Prostate gland (tissue), 2 donors: ENCODE measurements around the gene P2RY12. TPM values are rescaled to one million over a fixed set of nuclear protein-coding genes. Genes with fewer than 3 reads are reported as not detected.

ENCODE experiments used
- DNase-seq: peaks from one replicate; pipeline ENCODE4 v3.0.0-alpha.2; 2019; ENCODE audit warnings: low spot score
- H3K27ac ChIP-seq, 2 donors: fragments of 200-600 bp; sonication (generic); 2 replicates each; pipeline ENCODE4 v1.5.1; 2017 to 2019
- H3K27me3 ChIP-seq: fragments of 200-600 bp; sonication (generic); replicated peaks from 2 replicates; pipeline ENCODE4 v1.5.1; 2019; ENCODE audit not compliant: insufficient read depth
- H3K36me3 ChIP-seq, 2 donors: fragments of 200-600 bp; sonication (generic); 1 replicate in 1 of 2; 2 replicates in 1 of 2; pipeline versions ENCODE4 v1.5.1 to v1.8.1; 2017 to 2019
- H3K4me1 ChIP-seq: fragments of 200-600 bp; sonication (generic); replicated peaks from 2 replicates; pipeline ENCODE4 v1.5.1; 2019
- H3K4me3 ChIP-seq, 2 donors: fragments of 200-600 bp; sonication (generic); 2 replicates each; pipeline ENCODE4 v1.5.1; 2017 to 2019
- H3K9me3 ChIP-seq: fragments of 200-600 bp; sonication (generic); 2 replicates; pipeline ENCODE4 v1.5.1; 2017
- POLR2A ChIP-seq: fragments of 450-650 bp; IDR thresholded peaks from one replicate; pipeline ENCODE4 v1.6.1; 2016; ENCODE audit warnings: antibody characterized with exemption, mild to moderate bottlenecking
- POLR2AphosphoS5 ChIP-seq: sonication (generic); formaldehyde crosslinking; IDR thresholded peaks from one replicate; pipeline ENCODE4 v1.6.1; 2017; ENCODE audit warnings: antibody characterized with exemption
- WGBS: methylation state at CpG from one replicate; pipeline ENCODE4 v1.1.5; 2018; 5-methylcytosine and 5-hydroxymethylcytosine counted together
- intact Hi-C: fragments of 100-400 bp; cut with DNase I; formaldehyde crosslinking; loops from one replicate; pipeline ENCODE4 v1.14.2; 2022
- total RNA-seq, 2 donors: library from RNA; depleted of rRNA; stranded (reverse); fragments of >200 nt; gene quantifications; one replicate each; pipeline ENCODE4 v1.1.0, GENCODE V29; 2016
- TF ChIP-seq, protein P1 (sequence below), 4 experiments: fragments of 200-600 bp in 2 of 4; fragments of 450-650 bp in 2 of 4; sonication (generic) in 2 of 4; IDR thresholded peaks; 1 replicate in 3 of 4; 2 replicates in 1 of 4; pipeline ENCODE4 v1.5.1; 2016 to 2019; ENCODE audit warnings: antibody characterized with exemption in 4 of 4, mild to moderate bottlenecking in 2 of 4, moderate library complexity in 2 of 4

The P2RY12 gene
- total RNA-seq, 2 donors from 2014 or later = 0.97 to 5.0 TPM

DNA sequence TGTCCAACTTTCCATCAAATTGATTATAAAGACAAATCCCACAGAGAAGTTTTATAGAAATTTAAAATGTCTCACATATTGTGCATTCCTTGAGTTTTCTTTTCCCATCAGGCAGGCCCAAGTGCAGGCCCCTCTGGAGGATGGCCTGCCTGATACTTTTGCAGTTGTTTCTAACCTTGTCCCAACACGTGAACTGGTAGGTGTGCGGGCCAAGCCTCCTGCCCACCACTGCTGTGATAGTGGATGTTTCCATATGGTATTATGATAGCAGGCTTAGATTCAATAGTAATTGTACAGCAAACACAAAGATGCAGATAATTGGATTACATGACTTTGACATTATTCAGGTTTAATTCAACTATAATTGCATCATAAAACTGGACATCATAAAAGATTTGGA lies 1.4 kb downstream of the P2RY12 start:
- H3K9me3 ChIP-seq = no peaks in the 10 kb centered on the region
- intact Hi-C loops = no loop called here
- DNase-seq = no peak
- H3K36me3 ChIP-seq = no peaks in the 10 kb centered on the region
- no peaks in the 10 kb centered on the region for H3K27me3 ChIP-seq
- 59% methylated on average over 2 of the region's 2 CpGs for WGBS
- H3K4me1 ChIP-seq = no peaks in the 10 kb centered on the region
- no peak overlapping the region for H3K4me3 ChIP-seq
- TF ChIP-seq POLR2AphosphoS5 (no peak), POLR2A (no peak)
- TF ChIP-seq, protein P1, sequence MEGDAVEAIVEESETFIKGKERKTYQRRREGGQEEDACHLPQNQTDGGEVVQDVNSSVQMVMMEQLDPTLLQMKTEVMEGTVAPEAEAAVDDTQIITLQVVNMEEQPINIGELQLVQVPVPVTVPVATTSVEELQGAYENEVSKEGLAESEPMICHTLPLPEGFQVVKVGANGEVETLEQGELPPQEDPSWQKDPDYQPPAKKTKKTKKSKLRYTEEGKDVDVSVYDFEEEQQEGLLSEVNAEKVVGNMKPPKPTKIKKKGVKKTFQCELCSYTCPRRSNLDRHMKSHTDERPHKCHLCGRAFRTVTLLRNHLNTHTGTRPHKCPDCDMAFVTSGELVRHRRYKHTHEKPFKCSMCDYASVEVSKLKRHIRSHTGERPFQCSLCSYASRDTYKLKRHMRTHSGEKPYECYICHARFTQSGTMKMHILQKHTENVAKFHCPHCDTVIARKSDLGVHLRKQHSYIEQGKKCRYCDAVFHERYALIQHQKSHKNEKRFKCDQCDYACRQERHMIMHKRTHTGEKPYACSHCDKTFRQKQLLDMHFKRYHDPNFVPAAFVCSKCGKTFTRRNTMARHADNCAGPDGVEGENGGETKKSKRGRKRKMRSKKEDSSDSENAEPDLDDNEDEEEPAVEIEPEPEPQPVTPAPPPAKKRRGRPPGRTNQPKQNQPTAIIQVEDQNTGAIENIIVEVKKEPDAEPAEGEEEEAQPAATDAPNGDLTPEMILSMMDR (IDR thresholded peaks at IDR 0.05) = no peak
- no peak overlapping the region for H3K27ac ChIP-seq

DNA sequence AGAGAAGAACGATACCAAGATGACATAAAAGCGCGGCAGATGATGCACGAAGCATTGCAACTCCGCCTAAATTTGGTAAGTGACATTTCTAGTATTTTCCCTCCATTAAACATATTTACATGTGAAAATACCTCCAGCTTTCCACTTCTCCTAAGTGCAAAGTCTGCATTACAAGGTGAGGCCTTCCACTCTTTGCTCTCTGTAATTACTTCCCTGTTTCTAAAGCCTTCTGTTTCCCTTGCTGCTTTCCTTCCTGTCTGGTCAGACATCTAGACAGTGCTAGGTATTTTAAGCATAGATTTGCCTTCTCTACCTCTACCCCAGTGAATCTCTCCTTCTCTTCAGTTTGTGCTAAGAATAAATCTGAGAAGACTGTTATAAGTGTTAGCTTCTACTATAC lies 1.9 kb downstream of the P2RY12 start:
- intact Hi-C loops = no loop called here
- no peaks in the 10 kb centered on the region for H3K4me1 ChIP-seq

DNA sequence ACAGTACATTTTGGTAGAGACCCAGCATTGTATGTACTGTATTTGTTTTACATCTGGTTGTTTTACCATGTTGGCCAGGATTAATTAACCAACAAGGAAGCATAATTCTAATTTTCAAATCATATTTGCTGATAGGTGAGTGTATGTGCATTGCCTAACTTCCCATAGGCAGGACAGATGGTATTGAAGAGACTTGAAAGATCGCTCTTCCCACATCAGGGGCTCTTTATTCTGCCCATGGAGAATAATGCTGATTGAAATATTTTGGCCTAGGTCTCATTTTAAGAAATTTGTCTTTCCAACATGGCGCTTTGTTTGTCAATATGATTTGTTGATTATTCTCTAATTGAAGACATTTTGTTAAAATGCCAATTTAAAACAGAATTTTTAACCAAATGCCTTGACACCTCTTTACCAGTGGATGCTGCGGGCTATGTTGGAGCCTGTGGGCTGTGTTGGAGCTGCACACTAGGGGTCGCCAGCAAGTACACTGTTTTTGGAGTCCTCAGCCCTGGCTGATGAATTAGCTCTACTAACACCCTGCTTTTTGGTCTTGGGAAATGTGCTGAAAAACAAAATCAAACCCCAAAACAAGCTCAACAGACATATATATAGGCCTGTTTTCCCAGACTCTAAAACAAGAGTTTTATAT lies 5.3 kb downstream of the P2RY12 start:
- H3K4me1 ChIP-seq = no peaks in the 10 kb centered on the region
- no peak overlapping the region for H3K27ac ChIP-seq
- no peak overlapping the region for H3K4me3 ChIP-seq
- TF ChIP-seq, protein P1 (IDR thresholded peaks at IDR 0.05) = no peak
- no peak for TF ChIP-seq POLR2A
- TF ChIP-seq POLR2AphosphoS5 = no peak
- intact Hi-C loops = no loop called here
- no peak for DNase-seq
- H3K9me3 ChIP-seq = no peaks in the 10 kb centered on the region
- 75% methylated on average over 4 of the region's 4 CpGs for WGBS
- H3K27me3 ChIP-seq = no peaks in the 10 kb centered on the region
- H3K36me3 ChIP-seq = no peaks in the 10 kb centered on the region

More for the DNA sequence above, 1.9 kb downstream of the P2RY12 start:
- Histone ChIP-seq H3K4me3 (no peak overlapping the region), H3K36me3 (no peaks in the 10 kb centered on the region), H3K27ac (no peak overlapping the region), H3K27me3 (no peaks in the 10 kb centered on the region), H3K9me3 (no peaks in the 10 kb centered on the region)
- WGBS = 90% methylated on average over 5 of the region's 5 CpGs
- TF ChIP-seq POLR2A (no peak), POLR2AphosphoS5 (no peak)
- TF ChIP-seq, protein P1 (IDR thresholded peaks at IDR 0.05) = no peak
- DNase-seq = no peak

DNA sequence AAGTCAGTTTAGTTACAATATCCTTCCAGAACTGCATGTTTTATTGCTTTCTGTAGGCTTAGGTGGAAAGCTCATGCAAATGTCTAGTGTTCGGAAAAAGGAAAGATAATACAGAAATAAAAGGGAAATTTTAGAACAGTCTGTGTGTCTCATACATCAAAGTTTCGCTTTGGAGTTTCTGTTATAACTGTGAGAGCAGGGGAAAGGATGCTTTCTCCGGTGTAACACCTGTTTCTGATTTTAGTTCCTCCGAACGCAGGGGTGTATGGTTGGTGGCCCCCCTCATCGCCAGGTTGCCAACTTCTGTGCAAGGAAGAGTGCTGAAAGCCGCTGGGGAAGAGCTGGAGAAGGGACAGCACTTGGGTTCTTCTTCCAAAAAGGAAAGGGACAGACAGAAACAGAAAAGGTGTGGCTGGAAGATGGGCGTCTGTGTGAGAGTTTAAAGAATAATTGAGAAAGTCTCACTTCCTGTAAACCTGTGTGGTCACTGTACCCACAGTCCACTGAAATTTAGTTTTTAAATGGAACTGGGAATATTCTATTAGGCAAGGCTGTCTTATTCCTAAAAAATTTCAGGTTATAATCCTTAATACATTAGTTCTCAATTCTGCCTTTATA lies 6.7 kb downstream of the P2RY12 start:
- H3K27ac ChIP-seq = no peak overlapping the region
- no peak overlapping the region for H3K4me3 ChIP-seq
- H3K36me3 ChIP-seq = no peaks in the 10 kb centered on the region
- DNase-seq = no peak
- TF ChIP-seq, protein P1 (IDR thresholded peaks at IDR 0.05) = no peak
- TF ChIP-seq POLR2A = no peak
- TF ChIP-seq POLR2AphosphoS5 = no peak
- intact Hi-C loops = no loop called here
- no peaks in the 10 kb centered on the region for H3K27me3 ChIP-seq
- H3K9me3 ChIP-seq = no peaks in the 10 kb centered on the region
- no peaks in the 10 kb centered on the region for H3K4me1 ChIP-seq
- WGBS = 77% methylated on average over 8 of the region's 8 CpGs
